ENCODE data around the gene PDE6A.

Gene PDE6A

GRCh38 chr5:149912226-149912871 lies 32.2 kb downstream of the PDE6A start:
- Histone ChIP-seq H3K79me2 (ENCODE audit: insufficient read depth, low read length) (no peaks in the 10 kb centered on the region), H3K4me2 (ENCODE audit: low read depth, low read length, poor library complexity, severe bottlenecking) (no peak overlapping the region), H3K27me3 (ENCODE audit: insufficient read depth, low read length, poor library complexity, severe bottlenecking) (no peaks in the 10 kb centered on the region), H3K9me2 (replicated peaks; ENCODE audit: low read depth, low read length) (no peaks in the 10 kb centered on the region), H2AFZ (ENCODE audit: low read length) (no peak overlapping the region), H4K20me1 (ENCODE audit: insufficient read depth, low read length, poor library complexity, severe bottlenecking) (no peaks in the 10 kb centered on the region), H3K36me3 (ENCODE audit: insufficient read depth, low read length) (no peaks in the 10 kb centered on the region), H3K4me3 (ENCODE audit: low read length, poor library complexity, severe bottlenecking) (no peak overlapping the region), H3K4me1 (ENCODE audit: insufficient read depth, low read length, poor library complexity, severe bottlenecking) (peaks cover 16% of the 10 kb centered on the region), H3F3A (ENCODE audit: low read depth) (no peaks in the 10 kb centered on the region), H3K9ac (ENCODE audit: low read depth, low read length, poor library complexity, severe bottlenecking) (no peak overlapping the region), H3K9me3 (ENCODE audit: insufficient read depth, low read depth, low read length) (no peaks in the 10 kb centered on the region)
- TF ChIP-seq CTCF (conservative IDR thresholded peaks at IDR 0.05; ENCODE audit: low read length) (no peak), EZH2phosphoT487 (IDR thresholded peaks at IDR 0.05; ENCODE audit: borderline replicate concordance) (no peak)

- H4K20me1 ChIP-seq (ENCODE audit: insufficient read depth, low read length, poor library complexity, severe bottlenecking) = no peaks in the 10 kb centered on the region
- H3K4me2 ChIP-seq (ENCODE audit: low read depth, low read length, poor library complexity, severe bottlenecking) = no peak overlapping the region
- H2AFZ ChIP-seq (ENCODE audit: low read length) = no peak overlapping the region
- H3K27me3 ChIP-seq (ENCODE audit: insufficient read depth, low read length, poor library complexity, severe bottlenecking) = no peaks in the 10 kb centered on the region
- H3F3A ChIP-seq (ENCODE audit: low read depth) = no peaks in the 10 kb centered on the region
- no peaks in the 10 kb centered on the region for H3K79me2 ChIP-seq (ENCODE audit: insufficient read depth, low read length)
- no peaks in the 10 kb centered on the region for H3K36me3 ChIP-seq (ENCODE audit: insufficient read depth, low read length)
- H3K9me2 ChIP-seq (replicated peaks; ENCODE audit: low read depth, low read length) = no peaks in the 10 kb centered on the region
- peaks cover 16% of the 10 kb centered on the region for H3K4me1 ChIP-seq (ENCODE audit: insufficient read depth, low read length, poor library complexity, severe bottlenecking)
- H3K9ac ChIP-seq (ENCODE audit: low read depth, low read length, poor library complexity, severe bottlenecking) = no peak overlapping the region
- H3K9me3 ChIP-seq (ENCODE audit: insufficient read depth, low read depth, low read length) = no peaks in the 10 kb centered on the region
- no peak overlapping the region for H3K4me3 ChIP-seq (ENCODE audit: low read length, poor library complexity, severe bottlenecking)
- TF ChIP-seq EZH2phosphoT487 (IDR thresholded peaks at IDR 0.05; ENCODE audit: borderline replicate concordance) = no peak
- TF ChIP-seq CTCF (conservative IDR thresholded peaks at IDR 0.05; ENCODE audit: low read length) = no peak
These were observed 33.6 kb downstream of the PDE6A start for GRCh38 chr5:149911031-149911430.

- no peaks in the 10 kb centered on the region for H3K36me3 ChIP-seq (ENCODE audit: insufficient read depth, low read length)
- H3K9ac ChIP-seq (ENCODE audit: low read depth, low read length, poor library complexity, severe bottlenecking) = no peak overlapping the region
- H3K27me3 ChIP-seq (ENCODE audit: insufficient read depth, low read length, poor library complexity, severe bottlenecking) = no peaks in the 10 kb centered on the region
- H3K9me3 ChIP-seq (ENCODE audit: insufficient read depth, low read depth, low read length) = no peaks in the 10 kb centered on the region
- H3K4me2 ChIP-seq (ENCODE audit: low read depth, low read length, poor library complexity, severe bottlenecking) = no peak overlapping the region
- H3K4me1 ChIP-seq (ENCODE audit: insufficient read depth, low read length, poor library complexity, severe bottlenecking) = no peaks in the 10 kb centered on the region
- H3K9me2 ChIP-seq (replicated peaks; ENCODE audit: low read depth, low read length) = no peaks in the 10 kb centered on the region
- H2AFZ ChIP-seq (ENCODE audit: low read length) = no peak overlapping the region
- TF ChIP-seq EZH2phosphoT487 (IDR thresholded peaks at IDR 0.05; ENCODE audit: borderline replicate concordance) (no peak), CTCF (conservative IDR thresholded peaks at IDR 0.05; ENCODE audit: low read length) (no peak)
- H3K79me2 ChIP-seq (ENCODE audit: insufficient read depth, low read length) = no peaks in the 10 kb centered on the region
- H3K4me3 ChIP-seq (ENCODE audit: low read length, poor library complexity, severe bottlenecking) = no peak overlapping the region
- H4K20me1 ChIP-seq (ENCODE audit: insufficient read depth, low read length, poor library complexity, severe bottlenecking) = no peaks in the 10 kb centered on the region
- H3F3A ChIP-seq (ENCODE audit: low read depth) = no peaks in the 10 kb centered on the region
These were observed 36.8 kb downstream of the PDE6A start for GRCh38 chr5:149907828-149908227.

Data from Loucy (cell line).